ENCODE measurements around the gene GATA6.
A peak's percentile ranks its signal among the peaks of the same experiment; 100 is the strongest.
"Not testable (repeated sequence)": the region's sequence is repeated elsewhere in the genome, so short reads cannot be mapped to it uniquely, and the experiment has no call there.

Gene GATA6

GRCh38 chr18:22204996-22205395, 35.6 kb downstream of the GATA6 start:
- DNase-seq (ENCODE audit: low spot score), result no peak

GRCh38 chr18:22207021-22207758, 37.8 kb downstream of the GATA6 start:
- DNase-seq (ENCODE audit: low spot score), result no peak

- DNase-seq (ENCODE audit: low spot score), result no peak
Measured at GRCh38 chr18:22210311-22210754, 40.9 kb downstream of the GATA6 start.

- no peak for DNase-seq (ENCODE audit: low spot score)
Measured at GRCh38 chr18:22211657-22212056, 42.3 kb downstream of the GATA6 start.

GRCh38 chr18:22213333-22213973, 44.1 kb downstream of the GATA6 start:
- DNase-seq (ENCODE audit: low spot score), result no peak

- DNase-seq (ENCODE audit: low spot score), result no peak
Measured at GRCh38 chr18:22214731-22215528, 45.5 kb downstream of the GATA6 start.

- no peak for DNase-seq (ENCODE audit: low spot score)
Measured at GRCh38 chr18:22218835-22219234, 49.4 kb downstream of the GATA6 start.

GRCh38 chr18:22219568-22220355, 50.4 kb downstream of the GATA6 start:
- DNase-seq (ENCODE audit: low spot score), result no peak

GRCh38 chr18:22220585-22220984, 51.2 kb downstream of the GATA6 start:
- not testable (repeated sequence) for DNase-seq (ENCODE audit: low spot score)

- DNase-seq (ENCODE audit: low spot score), result no peak
Measured at GRCh38 chr18:22221350-22221749, 52.0 kb downstream of the GATA6 start.

- DNase-seq (ENCODE audit: low spot score), result peak; percentile 54
Measured at GRCh38 chr18:22223254-22223964, 54.0 kb downstream of the GATA6 start.

- no peak for DNase-seq (ENCODE audit: low spot score)
Measured at GRCh38 chr18:22223965-22224322, 54.6 kb downstream of the GATA6 start.

GRCh38 chr18:22224339-22224738, 55.0 kb downstream of the GATA6 start:
- DNase-seq (ENCODE audit: low spot score), result no peak

- no peak for DNase-seq (ENCODE audit: low spot score)
Measured at GRCh38 chr18:22226801-22227200, 57.4 kb downstream of the GATA6 start.

GRCh38 chr18:22228976-22229375, 59.6 kb downstream of the GATA6 start:
- no peak for DNase-seq (ENCODE audit: low spot score)

GRCh38 chr18:22229456-22230124, 60.2 kb downstream of the GATA6 start:
- no peak for DNase-seq (ENCODE audit: low spot score)

GRCh38 chr18:22230471-22230945, 61.1 kb downstream of the GATA6 start:
- no peak for DNase-seq (ENCODE audit: low spot score)

- DNase-seq (ENCODE audit: low spot score), result no peak
Measured at GRCh38 chr18:22233266-22233665, 63.9 kb downstream of the GATA6 start.

- DNase-seq (ENCODE audit: low spot score), result no peak
Measured at GRCh38 chr18:22238036-22238435, 68.6 kb downstream of the GATA6 start.

GRCh38 chr18:22238681-22239080, 69.3 kb downstream of the GATA6 start:
- no peak for DNase-seq (ENCODE audit: low spot score)

GRCh38 chr18:22241921-22242361, 72.6 kb downstream of the GATA6 start:
- DNase-seq (ENCODE audit: low spot score), result no peak

All from ecto neural progenitor cell (in vitro differentiated cells).